GM12878 (cell line): Measurements from ENCODE around the gene BCL2L14. TPM values are rescaled to one million over a fixed set of nuclear protein-coding genes. Genes with fewer than 3 reads are reported as not detected.

ENCODE experiments used
- CEBPB ChIP-seq, 2 experiments: fragments of 150-350 bp in 1 of 2; IDR thresholded peaks; 2 replicates each; pipeline ENCODE4 v1.6.1; 2012 to 2014; ENCODE audit warnings: low read depth in 2 of 2, low read length in 2 of 2, borderline replicate concordance in 1 of 2, inconsistent platforms in 1 of 2
- CHD4 ChIP-seq: fragments of 200-600 bp; sonication (generic); IDR thresholded peaks from 2 replicates; pipeline ENCODE4 v1.6.1; 2016; ENCODE audit warnings: mild to moderate bottlenecking
- EED ChIP-seq: sonication (generic); IDR thresholded peaks from 2 replicates; pipeline ENCODE4 v1.6.1; 2016; ENCODE audit warnings: antibody characterized with exemption, low read depth
- ETV6 ChIP-seq, 2 experiments: fragments of 450-650 bp in 1 of 2; IDR thresholded peaks in 1 of 2; conservative IDR thresholded peaks in 1 of 2; 2 replicates each; pipeline ENCODE4 v1.6.1; 2014; ENCODE audit warnings: antibody characterized with exemption in 1 of 2, borderline replicate concordance in 1 of 2, low read depth in 1 of 2, mild to moderate bottlenecking in 1 of 2, moderate library complexity in 1 of 2
- HCFC1 ChIP-seq: fragments of 150-350 bp; IDR thresholded peaks from 2 replicates; pipeline ENCODE4 v1.6.1; 2014; ENCODE audit warnings: low read length
- KAT2A ChIP-seq: conservative IDR thresholded peaks from 2 replicates; pipeline ENCODE4 v1.6.1; 2011; ENCODE audit warnings: low read depth, low read length; ENCODE audit not compliant: control insufficient read depth
- MEF2B ChIP-seq: fragments of 450-650 bp; IDR thresholded peaks from 2 replicates; pipeline ENCODE4 v1.6.1; 2018; ENCODE audit warnings: mild to moderate bottlenecking, moderate library complexity; ENCODE audit not compliant: partially characterized antibody, poor library complexity, severe bottlenecking
- NFYA ChIP-seq: IDR thresholded peaks from 2 replicates; pipeline ENCODE4 v1.6.1; 2011; ENCODE audit warnings: low read depth, mild to moderate bottlenecking, low read length, improper control_type of control experiment, borderline replicate concordance
- PML ChIP-seq: IDR thresholded peaks from 2 replicates; pipeline ENCODE4 v1.6.1; 2012; ENCODE audit warnings: low read length, inconsistent platforms
- RAD51 ChIP-seq: fragments of 450-650 bp; IDR thresholded peaks from 2 replicates; pipeline ENCODE4 v1.6.1; 2016; ENCODE audit warnings: moderate library complexity, mild to moderate bottlenecking, inconsistent platforms
- SREBF1 ChIP-seq: IDR thresholded peaks from 2 replicates; pipeline ENCODE4 v1.6.1; 2012; ENCODE audit warnings: mild to moderate bottlenecking, low read length
- STAT1 ChIP-seq: fragments of 450-650 bp; conservative IDR thresholded peaks from 2 replicates; pipeline ENCODE4 v1.6.1; 2014; ENCODE audit warnings: antibody characterized with exemption, mild to moderate bottlenecking
- SUPT20H ChIP-seq: IDR thresholded peaks from 2 replicates; pipeline ENCODE4 v1.6.1; 2011; ENCODE audit warnings: low read depth, mild to moderate bottlenecking, low read length, moderate library complexity, borderline replicate concordance; ENCODE audit not compliant: control insufficient read depth
- TARDBP ChIP-seq: IDR thresholded peaks from 2 replicates; pipeline ENCODE4 v1.6.1; 2016; ENCODE audit warnings: borderline replicate concordance
- ZZZ3 ChIP-seq: IDR thresholded peaks from 2 replicates; pipeline ENCODE4 v1.6.1; 2011; ENCODE audit warnings: low read depth; ENCODE audit not compliant: control insufficient read depth, insufficient read length
- polyA plus RNA-seq, 11 experiments: library from polyadenylated mRNA; depleted of rRNA in 4 of 11; unstranded in 6 of 11; stranded (reverse) in 5 of 11; fragments of >200 nt; fragmentation: Nextera tagmentation in 4 of 11; fragmentation: Illumina TruSeq in 1 of 11; extraction: Ambion mirVana in 4 of 11; extraction: Trizol in 1 of 11; gene quantifications; 1 replicate in 1 of 11; 2 replicates in 10 of 11; pipeline versions ENCODE4 v1.2.1 to v1.2.3, GENCODE V29; 2011 to 2016; ENCODE audit warnings: inconsistent platforms in 2 of 11, missing spikeins in 2 of 11, low read depth in 1 of 11
- total RNA-seq, 4 experiments: library from RNA; depleted of rRNA in 3 of 4; stranded (reverse); fragments of >200 nt in 3 of 4; fragmentation: Illumina TruSeq in 1 of 4; extraction: Trizol in 1 of 4; gene quantifications; 2 replicates each; pipeline versions ENCODE4 v1.2.1 to v1.2.3, GENCODE V29; 2013 to 2021
- TF ChIP-seq, protein P1 (sequence below): fragments of 150-350 bp; IDR thresholded peaks from 2 replicates; pipeline ENCODE4 v1.6.1; 2014; ENCODE audit warnings: mild to moderate bottlenecking, low read depth, low read length
- TF ChIP-seq, protein P2 (sequence below): fragments of 450-650 bp; IDR thresholded peaks from 2 replicates; pipeline ENCODE4 v1.6.1; 2016; ENCODE audit warnings: mild to moderate bottlenecking
- TF ChIP-seq, protein P3 (sequence below): fragments of 450-650 bp; IDR thresholded peaks from 2 replicates; pipeline ENCODE4 v1.6.1; 2017; ENCODE audit warnings: mild to moderate bottlenecking, low read depth, inconsistent platforms; ENCODE audit not compliant: poor library complexity, severe bottlenecking
- TF ChIP-seq, protein P4 (sequence below): IDR thresholded peaks from 2 replicates; pipeline ENCODE4 v1.6.1; 2012; ENCODE audit warnings: mild to moderate bottlenecking, low read depth, low read length
- TF ChIP-seq, protein P5 (sequence below): fragments of 450-650 bp; IDR thresholded peaks from 2 replicates; pipeline ENCODE4 v1.6.1; 2016; ENCODE audit warnings: mild to moderate bottlenecking

BCL2L14 gene
- total and polyA plus RNA-seq, 10 of the 15 experiments (the other 5 are each of a cell fraction or from before 2014, with no cell fraction given): 0.59 to 2.5 (median 0.90) TPM

DNA sequence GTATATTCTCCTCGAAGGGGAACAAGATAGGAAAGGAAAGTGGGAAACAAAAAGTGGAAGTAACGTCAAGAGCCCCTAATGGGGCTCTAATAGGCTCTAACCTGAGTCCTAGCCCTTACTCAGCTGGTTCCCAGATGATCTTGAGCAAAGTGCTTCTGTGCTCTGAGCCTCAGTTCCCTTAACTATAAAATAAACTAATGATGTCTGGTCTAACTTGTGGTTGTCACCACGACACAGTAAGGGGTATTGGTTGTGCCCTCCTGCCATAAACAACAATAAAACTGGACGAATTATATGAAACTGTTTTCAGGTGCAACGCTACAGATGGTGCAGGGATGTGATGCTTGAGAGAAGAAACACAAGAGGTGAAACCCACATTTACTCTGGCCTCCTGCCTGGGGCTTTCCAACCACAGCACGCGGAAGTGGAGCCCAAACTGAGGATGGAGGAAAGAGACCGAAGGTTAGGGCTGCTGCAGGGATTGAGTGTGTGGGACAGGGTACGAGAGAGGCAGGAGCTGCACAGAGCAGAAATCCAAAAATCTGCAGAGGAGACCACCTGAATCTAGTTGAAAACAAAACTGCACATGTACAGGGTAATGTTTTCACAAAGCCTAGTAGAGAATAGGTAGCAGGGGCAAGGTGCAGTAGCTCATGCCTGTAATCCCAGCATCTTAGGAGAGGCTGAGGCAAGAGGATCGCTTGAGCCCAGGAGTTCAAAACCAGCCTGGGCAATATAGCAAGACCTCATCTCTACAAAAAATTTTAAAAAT, 45.6 kb upstream of the BCL2L14 start (continued):
- TF ChIP-seq ZZZ3: no peak
- TF ChIP-seq, protein P1, sequence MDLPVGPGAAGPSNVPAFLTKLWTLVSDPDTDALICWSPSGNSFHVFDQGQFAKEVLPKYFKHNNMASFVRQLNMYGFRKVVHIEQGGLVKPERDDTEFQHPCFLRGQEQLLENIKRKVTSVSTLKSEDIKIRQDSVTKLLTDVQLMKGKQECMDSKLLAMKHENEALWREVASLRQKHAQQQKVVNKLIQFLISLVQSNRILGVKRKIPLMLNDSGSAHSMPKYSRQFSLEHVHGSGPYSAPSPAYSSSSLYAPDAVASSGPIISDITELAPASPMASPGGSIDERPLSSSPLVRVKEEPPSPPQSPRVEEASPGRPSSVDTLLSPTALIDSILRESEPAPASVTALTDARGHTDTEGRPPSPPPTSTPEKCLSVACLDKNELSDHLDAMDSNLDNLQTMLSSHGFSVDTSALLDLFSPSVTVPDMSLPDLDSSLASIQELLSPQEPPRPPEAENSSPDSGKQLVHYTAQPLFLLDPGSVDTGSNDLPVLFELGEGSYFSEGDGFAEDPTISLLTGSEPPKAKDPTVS: no peak
- no peak; a peak in 1 of 4 replicates for TF ChIP-seq CEBPB (IDR thresholded peaks at IDR 0.05; ENCODE audit: borderline replicate concordance in 1 of 2, low read depth in 2 of 2, low read length in 2 of 2)
- TF ChIP-seq SREBF1: no peak
- peak; percentile 70 for TF ChIP-seq MEF2B
- TF ChIP-seq TARDBP: no peak; the same call in 1 of the 2 replicates
- no peak for TF ChIP-seq SUPT20H
- TF ChIP-seq, protein P2, sequence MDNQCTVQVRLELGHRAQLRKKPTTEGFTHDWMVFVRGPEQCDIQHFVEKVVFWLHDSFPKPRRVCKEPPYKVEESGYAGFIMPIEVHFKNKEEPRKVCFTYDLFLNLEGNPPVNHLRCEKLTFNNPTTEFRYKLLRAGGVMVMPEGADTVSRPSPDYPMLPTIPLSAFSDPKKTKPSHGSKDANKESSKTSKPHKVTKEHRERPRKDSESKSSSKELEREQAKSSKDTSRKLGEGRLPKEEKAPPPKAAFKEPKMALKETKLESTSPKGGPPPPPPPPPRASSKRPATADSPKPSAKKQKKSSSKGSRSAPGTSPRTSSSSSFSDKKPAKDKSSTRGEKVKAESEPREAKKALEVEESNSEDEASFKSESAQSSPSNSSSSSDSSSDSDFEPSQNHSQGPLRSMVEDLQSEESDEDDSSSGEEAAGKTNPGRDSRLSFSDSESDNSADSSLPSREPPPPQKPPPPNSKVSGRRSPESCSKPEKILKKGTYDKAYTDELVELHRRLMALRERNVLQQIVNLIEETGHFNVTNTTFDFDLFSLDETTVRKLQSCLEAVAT: peak; percentile 87
- peak in 1 of 2 experiments; percentile 99; a peak in 2 of 4 replicates for TF ChIP-seq ETV6 (conservative IDR thresholded peaks at IDR 0.05 in 1 of 2, IDR thresholded peaks at IDR 0.05 in 1 of 2; ENCODE audit: borderline replicate concordance in 1 of 2, low read depth in 1 of 2)
- TF ChIP-seq, protein P3, sequence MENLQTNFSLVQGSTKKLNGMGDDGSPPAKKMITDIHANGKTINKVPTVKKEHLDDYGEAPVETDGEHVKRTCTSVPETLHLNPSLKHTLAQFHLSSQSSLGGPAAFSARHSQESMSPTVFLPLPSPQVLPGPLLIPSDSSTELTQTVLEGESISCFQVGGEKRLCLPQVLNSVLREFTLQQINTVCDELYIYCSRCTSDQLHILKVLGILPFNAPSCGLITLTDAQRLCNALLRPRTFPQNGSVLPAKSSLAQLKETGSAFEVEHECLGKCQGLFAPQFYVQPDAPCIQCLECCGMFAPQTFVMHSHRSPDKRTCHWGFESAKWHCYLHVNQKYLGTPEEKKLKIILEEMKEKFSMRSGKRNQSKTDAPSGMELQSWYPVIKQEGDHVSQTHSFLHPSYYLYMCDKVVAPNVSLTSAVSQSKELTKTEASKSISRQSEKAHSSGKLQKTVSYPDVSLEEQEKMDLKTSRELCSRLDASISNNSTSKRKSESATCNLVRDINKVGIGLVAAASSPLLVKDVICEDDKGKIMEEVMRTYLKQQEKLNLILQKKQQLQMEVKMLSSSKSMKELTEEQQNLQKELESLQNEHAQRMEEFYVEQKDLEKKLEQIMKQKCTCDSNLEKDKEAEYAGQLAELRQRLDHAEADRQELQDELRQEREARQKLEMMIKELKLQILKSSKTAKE: peak; percentile 83
- TF ChIP-seq, protein P4, sequence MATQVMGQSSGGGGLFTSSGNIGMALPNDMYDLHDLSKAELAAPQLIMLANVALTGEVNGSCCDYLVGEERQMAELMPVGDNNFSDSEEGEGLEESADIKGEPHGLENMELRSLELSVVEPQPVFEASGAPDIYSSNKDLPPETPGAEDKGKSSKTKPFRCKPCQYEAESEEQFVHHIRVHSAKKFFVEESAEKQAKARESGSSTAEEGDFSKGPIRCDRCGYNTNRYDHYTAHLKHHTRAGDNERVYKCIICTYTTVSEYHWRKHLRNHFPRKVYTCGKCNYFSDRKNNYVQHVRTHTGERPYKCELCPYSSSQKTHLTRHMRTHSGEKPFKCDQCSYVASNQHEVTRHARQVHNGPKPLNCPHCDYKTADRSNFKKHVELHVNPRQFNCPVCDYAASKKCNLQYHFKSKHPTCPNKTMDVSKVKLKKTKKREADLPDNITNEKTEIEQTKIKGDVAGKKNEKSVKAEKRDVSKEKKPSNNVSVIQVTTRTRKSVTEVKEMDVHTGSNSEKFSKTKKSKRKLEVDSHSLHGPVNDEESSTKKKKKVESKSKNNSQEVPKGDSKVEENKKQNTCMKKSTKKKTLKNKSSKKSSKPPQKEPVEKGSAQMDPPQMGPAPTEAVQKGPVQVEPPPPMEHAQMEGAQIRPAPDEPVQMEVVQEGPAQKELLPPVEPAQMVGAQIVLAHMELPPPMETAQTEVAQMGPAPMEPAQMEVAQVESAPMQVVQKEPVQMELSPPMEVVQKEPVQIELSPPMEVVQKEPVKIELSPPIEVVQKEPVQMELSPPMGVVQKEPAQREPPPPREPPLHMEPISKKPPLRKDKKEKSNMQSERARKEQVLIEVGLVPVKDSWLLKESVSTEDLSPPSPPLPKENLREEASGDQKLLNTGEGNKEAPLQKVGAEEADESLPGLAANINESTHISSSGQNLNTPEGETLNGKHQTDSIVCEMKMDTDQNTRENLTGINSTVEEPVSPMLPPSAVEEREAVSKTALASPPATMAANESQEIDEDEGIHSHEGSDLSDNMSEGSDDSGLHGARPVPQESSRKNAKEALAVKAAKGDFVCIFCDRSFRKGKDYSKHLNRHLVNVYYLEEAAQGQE: no peak
- no peak for TF ChIP-seq RAD51
- TF ChIP-seq NFYA: no peak
- no peak for TF ChIP-seq PML
- TF ChIP-seq, protein P5, sequence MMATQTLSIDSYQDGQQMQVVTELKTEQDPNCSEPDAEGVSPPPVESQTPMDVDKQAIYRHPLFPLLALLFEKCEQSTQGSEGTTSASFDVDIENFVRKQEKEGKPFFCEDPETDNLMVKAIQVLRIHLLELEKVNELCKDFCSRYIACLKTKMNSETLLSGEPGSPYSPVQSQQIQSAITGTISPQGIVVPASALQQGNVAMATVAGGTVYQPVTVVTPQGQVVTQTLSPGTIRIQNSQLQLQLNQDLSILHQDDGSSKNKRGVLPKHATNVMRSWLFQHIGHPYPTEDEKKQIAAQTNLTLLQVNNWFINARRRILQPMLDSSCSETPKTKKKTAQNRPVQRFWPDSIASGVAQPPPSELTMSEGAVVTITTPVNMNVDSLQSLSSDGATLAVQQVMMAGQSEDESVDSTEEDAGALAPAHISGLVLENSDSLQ: no peak
- TF ChIP-seq KAT2A: no peak
- TF ChIP-seq CHD4: no peak
- peak; percentile 97 for TF ChIP-seq EED
- no peak for TF ChIP-seq HCFC1
- no peak for TF ChIP-seq STAT1
